OCI-LY7 (cell line): ENCODE results near the gene GIPC1. TPM values are rescaled to one million over a fixed set of nuclear protein-coding genes. Genes with fewer than 3 reads are reported as not detected.

Source experiments
- BruUV-seq: library from RNA; stranded (reverse); fragments of 400-500 nt; replicated peaks from 2 replicates; lab custom pipeline; 2021; lab: Mats Ljungman, UMichigan
- CTCF ChIA-PET: fragments of 300-600 bp; sonication (Branson Sonifier 250); formaldehyde crosslinking; loops from one replicate; lab custom pipeline; 2022; ENCODE audit warnings: antibody characterized with exemption; ENCODE audit not compliant: unreplicated experiment; lab: Charles Lee
- POLR2A ChIA-PET: fragments of 300-600 bp; sonication (Branson Sonifier 250); formaldehyde crosslinking; loops from one replicate; lab custom pipeline; 2022; ENCODE audit warnings: antibody characterized with exemption; lab: Charles Lee
- DNase-seq: peaks from one replicate; pipeline ENCODE4 v3.0.0-alpha.2; 2015; ENCODE audit warnings: low spot score
- H2AFZ ChIP-seq: fragments of 200-600 bp; sonication (generic), shearing (Covaris generic); 2 replicates; pipeline ENCODE4 v1.6.1; 2014; ENCODE audit warnings: mild to moderate bottlenecking, antibody characterized with exemption, low read length, moderate library complexity
- H3K27ac ChIP-seq: fragments of 200-600 bp; sonication (generic); 2 replicates; pipeline ENCODE4 v1.5.1; 2014; ENCODE audit warnings: mixed run types, low read depth, mild to moderate bottlenecking, moderate library complexity, low read length, inconsistent platforms; ENCODE audit not compliant: poor library complexity, severe bottlenecking
- H3K36me3 ChIP-seq: fragments of 200-600 bp; sonication (generic); 2 replicates; pipeline ENCODE4 v1.6.1; 2014; ENCODE audit warnings: mild to moderate bottlenecking, antibody characterized with exemption, low read length, moderate library complexity, mixed read lengths; ENCODE audit not compliant: insufficient read depth
- H3K4me1 ChIP-seq: fragments of 200-600 bp; sonication (generic); 2 replicates; pipeline ENCODE4 v1.5.1; 2014; ENCODE audit warnings: mild to moderate bottlenecking, low read length; ENCODE audit not compliant: insufficient read depth, poor library complexity, severe bottlenecking
- H3K4me2 ChIP-seq: fragments of 200-600 bp; sonication (generic); 2 replicates; pipeline ENCODE4 v1.6.1; 2014; ENCODE audit warnings: mild to moderate bottlenecking, low read length
- H3K4me3 ChIP-seq: fragments of 200-600 bp; sonication (generic); 2 replicates; pipeline ENCODE4 v1.5.1; 2014; ENCODE audit warnings: mild to moderate bottlenecking, low read depth, low read length; ENCODE audit not compliant: poor library complexity, severe bottlenecking
- H3K79me2 ChIP-seq: fragments of 200-600 bp; sonication (generic); 2 replicates; pipeline ENCODE4 v1.6.1; 2016; ENCODE audit warnings: low read depth, mild to moderate bottlenecking, low read length, moderate library complexity, mixed read lengths; ENCODE audit not compliant: insufficient read depth
- H3K9me2 ChIP-seq: fragments of 200-600 bp; sonication (generic); 2 replicates; pipeline ENCODE4 v1.6.1; 2016; ENCODE audit warnings: mild to moderate bottlenecking, low read length, mixed read lengths; ENCODE audit not compliant: insufficient read depth
- H3K9me3 ChIP-seq: fragments of 200-600 bp; sonication (generic); 2 replicates; pipeline ENCODE4 v1.6.1; 2014; ENCODE audit warnings: mild to moderate bottlenecking, mixed run types, low read length, mixed read lengths
- H4K20me1 ChIP-seq: fragments of 200-600 bp; sonication (generic); 2 replicates; pipeline ENCODE4 v1.6.1; 2014; ENCODE audit warnings: mild to moderate bottlenecking, antibody characterized with exemption, low read length, moderate library complexity, mixed read lengths; ENCODE audit not compliant: insufficient read depth
- EZH2phosphoT487 ChIP-seq: fragments of 200-600 bp; sonication (generic); IDR thresholded peaks from 2 replicates; pipeline ENCODE4 v1.6.1; 2018; ENCODE audit warnings: low read depth, borderline replicate concordance, mild to moderate bottlenecking, mixed run types, antibody characterized with exemption, low read length, moderate library complexity, mixed read lengths
- intact Hi-C: fragments of 100-400 bp; cut with micrococcal nuclease; formaldehyde crosslinking; loops from one replicate; pipeline ENCODE4 v1.10.0; 2022; ENCODE audit not compliant: unreplicated experiment
- microRNA-seq: library from miRNA; unstranded; fragments of <30 nt; microRNA quantifications from one replicate; pipeline ENCODE4 v1.2.0, GENCODE V29; 2022; ENCODE audit warnings: borderline replicate concordance
- small RNA-seq: library from RNA; depleted of rRNA; stranded (forward); fragments of <200 nt; gene quantifications from one replicate; pipeline ENCODE3, GENCODE V24; 2014
- total RNA-seq, 2 experiments: library from RNA; depleted of rRNA in 1 of 2; stranded (reverse); fragments of >200 nt in 1 of 2; shearing (Covaris generic) in 1 of 2; gene quantifications; 2 replicates each; pipeline ENCODE4 v1.2.3, GENCODE V29; 2014 to 2022
- TF ChIP-seq, protein P1 (sequence below): fragments of 200-600 bp; sonication (generic); conservative IDR thresholded peaks from 2 replicates; pipeline ENCODE4 v1.5.1; 2014; ENCODE audit warnings: mild to moderate bottlenecking, antibody characterized with exemption, low read length, moderate library complexity, mixed read lengths

Gene GIPC1
- total RNA-seq, 2 experiments from 2014 or later: 18.5 to 38.3 TPM

DNA sequence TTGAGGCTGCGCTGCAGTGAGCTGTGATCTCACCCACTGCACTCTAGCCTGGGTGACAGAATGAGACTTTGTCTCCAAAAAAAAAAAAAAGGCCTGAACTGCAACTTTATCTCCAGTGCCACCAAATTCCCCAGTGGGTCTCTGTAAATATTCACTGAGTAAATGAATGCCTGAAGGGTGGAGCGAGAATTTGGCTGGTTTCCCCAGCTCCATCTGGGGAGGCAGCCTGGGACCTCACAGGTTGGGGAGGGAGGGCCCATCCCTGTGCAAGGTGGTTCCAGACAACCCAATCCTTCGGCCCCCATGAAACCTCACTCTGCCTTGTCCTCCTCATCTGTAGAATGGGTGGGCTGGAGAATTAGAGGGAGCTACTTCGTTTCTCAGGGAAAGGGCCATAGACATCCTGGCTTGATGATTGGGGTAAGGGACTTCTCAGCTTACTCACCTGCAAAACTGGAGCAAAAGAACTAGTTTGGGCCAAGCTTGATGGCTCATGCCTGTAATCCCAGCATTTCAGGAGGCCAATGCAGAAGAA, 67.0 kb downstream of the GIPC1 start:
- Histone ChIP-seq H4K20me1 (no peaks in the 10 kb centered on the region), H3K36me3 (no peaks in the 10 kb centered on the region), H3K9me3 (no peaks in the 10 kb centered on the region), H3K4me1 (peaks cover 20% of the 10 kb centered on the region), H3K4me2 (no peak overlapping the region), H2AFZ (no peak overlapping the region), H3K9me2 (no peaks in the 10 kb centered on the region), H3K4me3 (no peak overlapping the region), H3K79me2 (peaks cover 6% of the 10 kb centered on the region; the same call in 1 of the 2 replicates), H3K27ac (no peak overlapping the region)
- intact Hi-C loops: no loop called here
- TF ChIP-seq, protein P1, sequence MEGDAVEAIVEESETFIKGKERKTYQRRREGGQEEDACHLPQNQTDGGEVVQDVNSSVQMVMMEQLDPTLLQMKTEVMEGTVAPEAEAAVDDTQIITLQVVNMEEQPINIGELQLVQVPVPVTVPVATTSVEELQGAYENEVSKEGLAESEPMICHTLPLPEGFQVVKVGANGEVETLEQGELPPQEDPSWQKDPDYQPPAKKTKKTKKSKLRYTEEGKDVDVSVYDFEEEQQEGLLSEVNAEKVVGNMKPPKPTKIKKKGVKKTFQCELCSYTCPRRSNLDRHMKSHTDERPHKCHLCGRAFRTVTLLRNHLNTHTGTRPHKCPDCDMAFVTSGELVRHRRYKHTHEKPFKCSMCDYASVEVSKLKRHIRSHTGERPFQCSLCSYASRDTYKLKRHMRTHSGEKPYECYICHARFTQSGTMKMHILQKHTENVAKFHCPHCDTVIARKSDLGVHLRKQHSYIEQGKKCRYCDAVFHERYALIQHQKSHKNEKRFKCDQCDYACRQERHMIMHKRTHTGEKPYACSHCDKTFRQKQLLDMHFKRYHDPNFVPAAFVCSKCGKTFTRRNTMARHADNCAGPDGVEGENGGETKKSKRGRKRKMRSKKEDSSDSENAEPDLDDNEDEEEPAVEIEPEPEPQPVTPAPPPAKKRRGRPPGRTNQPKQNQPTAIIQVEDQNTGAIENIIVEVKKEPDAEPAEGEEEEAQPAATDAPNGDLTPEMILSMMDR: no peak
- TF ChIP-seq EZH2phosphoT487: no peak
- DNase-seq: no peak
- ChIA-PET POLR2A (interaction anchor here (0.7 to 1.7 kb wide), 3 partner anchors 9 to 49 kb away, joined by 3 to 7 read pairs (median 4); no protein-coding TSS in a partner anchor), CTCF (no interaction called here)
- BruUV-seq: no TSS peak

Small RNAs within 50 kb of the gene (microRNA-seq; reads per million reads assigned to microRNA genes)
- 6.1 reads per million for gene MIR639

Small RNAs within 50 kb of the gene (small RNA-seq; reads per million reads assigned to genes)
- not detected for gene SNRPGP15

Other genes starting within 250 kb of the GIPC1 start
- 12.5 and 13.8 TPM in 2 replicates for gene ADGRE5, start 114.7 kb downstream of the GIPC1 start, total RNA-seq (2014; rRNA removed; shearing (Covaris generic))
- 47.5 and 48.7 TPM in 2 replicates for gene ADGRE5, start 114.7 kb downstream of the GIPC1 start, total RNA-seq (2022)
- 425 and 474 TPM in 2 replicates for gene DDX39A, start 76.8 kb downstream of the GIPC1 start, total RNA-seq (2014; rRNA removed; shearing (Covaris generic))
- gene DDX39A, start 76.8 kb downstream of the GIPC1 start, total RNA-seq (2022): 294 and 316 TPM in 2 replicates
- gene PKN1, start 62.8 kb downstream of the GIPC1 start, total RNA-seq (2014; rRNA removed; shearing (Covaris generic)): 117 and 125 TPM in 2 replicates
- 233 and 246 TPM in 2 replicates for gene PKN1, start 62.8 kb downstream of the GIPC1 start, total RNA-seq (2022)
- not detected in 2 replicates for gene PTGER1, start 20.8 kb downstream of the GIPC1 start, total RNA-seq (2014; rRNA removed; shearing (Covaris generic))
- 0.23 TPM in 1 of 2 replicates, not detected in the other for gene PTGER1, start 20.8 kb downstream of the GIPC1 start, total RNA-seq (2022)
- 62.9 and 76.7 TPM in 2 replicates for gene DNAJB1, start 22.3 kb upstream of the GIPC1 start, total RNA-seq (2014; rRNA removed; shearing (Covaris generic))
- 51.7 and 63.7 TPM in 2 replicates for gene DNAJB1, start 22.3 kb upstream of the GIPC1 start, total RNA-seq (2022)
- 52.3 and 81.4 TPM in 2 replicates for gene TECR, start 33.5 kb upstream of the GIPC1 start, total RNA-seq (2014; rRNA removed; shearing (Covaris generic))
- 128 and 130 TPM in 2 replicates for gene TECR, start 33.5 kb upstream of the GIPC1 start, total RNA-seq (2022)
- 282 and 301 TPM in 2 replicates for gene NDUFB7, start 75.9 kb upstream of the GIPC1 start, total RNA-seq (2014; rRNA removed; shearing (Covaris generic))
- gene NDUFB7, start 75.9 kb upstream of the GIPC1 start, total RNA-seq (2022): 137 and 141 TPM in 2 replicates
- gene CLEC17A, start 87.0 kb upstream of the GIPC1 start, total RNA-seq (2014; rRNA removed; shearing (Covaris generic)): 45.7 and 51.1 TPM in 2 replicates
- 22.5 and 27.4 TPM in 2 replicates for gene CLEC17A, start 87.0 kb upstream of the GIPC1 start, total RNA-seq (2022)
- not detected in 2 replicates for gene ADGRE3, start 178.7 kb upstream of the GIPC1 start, total RNA-seq (2014; rRNA removed; shearing (Covaris generic))
- gene ADGRE3, start 178.7 kb upstream of the GIPC1 start, total RNA-seq (2022): not detected in 2 replicates
- 26.1 and 27.3 TPM in 2 replicates for gene ZNF333, start 193.9 kb upstream of the GIPC1 start, total RNA-seq (2014; rRNA removed; shearing (Covaris generic))
- 25.0 and 30.8 TPM in 2 replicates for gene ZNF333, start 193.9 kb upstream of the GIPC1 start, total RNA-seq (2022)